K562 (cell line): ENCODE measurements around the gene ZSWIM8. TPM values are rescaled to one million over a fixed set of nuclear protein-coding genes. Genes with fewer than 3 reads are reported as not detected.
A peak's percentile ranks its signal among the peaks of the same experiment; 100 is the strongest.

Experiments used
- ATAC-seq: fragments of 200-7000 bp; cut with Tn5 transposase; 3 replicates; pipeline ENCODE4 v1.9.1; 2020; ENCODE audit warnings: moderate library complexity
- BruUV-seq: library from RNA; stranded (reverse); fragments of 400-500 nt; replicated peaks from 2 replicates; lab custom pipeline; 2021; lab: Mats Ljungman, UMichigan
- CTCF ChIA-PET: fragments of 300-600 bp; formaldehyde crosslinking; extraction: SDS; loops from one replicate; lab custom pipeline; 2021; ENCODE audit warnings: low intra/inter-chr PET ratio; lab: Yijun Ruan, JAX
- POLR2A ChIA-PET: fragments of 300-600, 350-650 bp; sonication (Branson Sonifier 250); formaldehyde crosslinking; extraction: SDS; loops from one replicate; lab custom pipeline; 2021; ENCODE audit warnings: antibody characterized with exemption, inconsistent platforms; lab: Yijun Ruan, JAX
- DNase-seq, 4 experiments: peaks; one replicate each; pipeline versions ENCODE4 v3.0.0 to v3.0.0-alpha.2; 2011 to 2018; ENCODE audit warnings: low spot score in 3 of 4, mixed read lengths in 3 of 4; ENCODE audit errors: extremely low read depth in 1 of 4
- FAIRE-seq: peaks from 2 replicates; lab custom pipeline; 2011; peaks lifted over from hg19 to GRCh38; lab: Jason Lieb, UNC
- H2AFZ ChIP-seq: 2 replicates; pipeline ENCODE4 v1.6.0; 2011; ENCODE audit warnings: low read depth, low read length, control low read depth, inconsistent platforms
- H3K27ac ChIP-seq: fragments of 200-600 bp; 3 replicates; pipeline ENCODE4 v1.8.0; 2011; ENCODE audit warnings: low read depth, mild to moderate bottlenecking, control low read depth, inconsistent platforms, low read length, moderate library complexity, mixed read lengths; ENCODE audit errors: extremely low read depth
- H3K27me3 ChIP-seq, 2 experiments: fragments of 300-600 bp in 1 of 2; 2 replicates in 1 of 2; 3 replicates in 1 of 2; pipeline versions ENCODE4 v1.6.0 to v1.8.0; 2011; ENCODE audit warnings: inconsistent platforms in 2 of 2, low read length in 2 of 2, mild to moderate bottlenecking in 1 of 2, mixed read lengths in 1 of 2, moderate library complexity in 1 of 2; ENCODE audit not compliant: control insufficient read depth in 2 of 2, insufficient read depth in 2 of 2
- H3K36me3 ChIP-seq: fragments of 300-600 bp; 3 replicates; pipeline ENCODE4 v1.8.0; 2011; ENCODE audit warnings: mild to moderate bottlenecking, low read length, inconsistent platforms; ENCODE audit not compliant: control insufficient read depth, insufficient read depth
- H3K4me1 ChIP-seq, 2 experiments: fragments of 200-600 bp in 1 of 2; replicated peaks in 1 of 2; 2 replicates in 1 of 2; 3 replicates in 1 of 2; pipeline versions ENCODE4 v1.5.1 to v1.8.0; 2011; ENCODE audit warnings: inconsistent platforms in 2 of 2, low read length in 2 of 2, mild to moderate bottlenecking in 1 of 2, mixed read lengths in 1 of 2, moderate library complexity in 1 of 2; ENCODE audit not compliant: control insufficient read depth in 2 of 2, insufficient read depth in 2 of 2
- H3K4me2 ChIP-seq: 2 replicates; pipeline ENCODE4 v1.6.1; 2011; ENCODE audit warnings: low read length, control low read depth, inconsistent platforms, mixed read lengths; ENCODE audit not compliant: insufficient read depth
- H3K4me3 ChIP-seq: fragments of 200-600 bp; sonication (generic), shearing (Covaris generic); 2 replicates; pipeline ENCODE4 v1.5.1; 2016; ENCODE audit warnings: control low read depth, inconsistent platforms
- H3K79me2 ChIP-seq: fragments of 200-600 bp; 3 replicates; pipeline ENCODE4 v1.8.0; 2011; ENCODE audit warnings: low read length, inconsistent platforms; ENCODE audit not compliant: control insufficient read depth, insufficient read depth
- H3K9ac ChIP-seq, 2 experiments: 2 replicates each; pipeline versions ENCODE4 v1.6.0 to v1.6.1; 2011; ENCODE audit warnings: low read depth in 2 of 2, low read length in 2 of 2, control low read depth in 1 of 2, inconsistent platforms in 1 of 2, mild to moderate bottlenecking in 1 of 2, mixed read lengths in 1 of 2; ENCODE audit not compliant: insufficient read depth in 1 of 2
- H3K9me1 ChIP-seq: one replicate; pipeline ENCODE4 v1.6.0; 2011; ENCODE audit warnings: inconsistent platforms, mild to moderate bottlenecking, low read length, moderate library complexity; ENCODE audit not compliant: control insufficient read depth, insufficient read depth
- H3K9me3 ChIP-seq: replicated peaks from 2 replicates; pipeline ENCODE4 v1.5.1; 2011; ENCODE audit warnings: low read depth, low read length, inconsistent platforms; ENCODE audit not compliant: control insufficient read depth, insufficient read depth
- H4K20me1 ChIP-seq: replicated peaks from 2 replicates; pipeline ENCODE4 v1.6.1; 2011; ENCODE audit warnings: low read length, inconsistent platforms, mixed read lengths; ENCODE audit not compliant: control insufficient read depth, insufficient read depth
- BHLHE40 ChIP-seq: IDR thresholded peaks from 2 replicates; pipeline ENCODE4 v1.6.1; 2011; ENCODE audit warnings: low read length, improper control_type of control experiment
- POLR2H ChIP-seq: IDR thresholded peaks from 2 replicates; pipeline ENCODE4 v1.6.1; 2016; ENCODE audit warnings: missing genetic modification characterization, low read depth, mild to moderate bottlenecking, control low read depth, missing compliant biosample characterization, moderate library complexity
- PTRF ChIP-seq: fragments of 450-650 bp; IDR thresholded peaks from 2 replicates; pipeline ENCODE4 v1.6.1; 2016; ENCODE audit warnings: mild to moderate bottlenecking, missing genetic modification characterization, missing compliant biosample characterization
- PYGO2 ChIP-seq: fragments of 450-650 bp; IDR thresholded peaks from 2 replicates; pipeline ENCODE4 v1.6.1; 2016; ENCODE audit warnings: mild to moderate bottlenecking, missing genetic modification characterization, moderate library complexity, missing compliant biosample characterization
- SPI1 ChIP-seq: IDR thresholded peaks from 2 replicates; pipeline ENCODE4 v1.6.1; 2011; ENCODE audit warnings: low read depth, low read length, control low read depth, borderline replicate concordance
- WGBS: fragments of 100-300 bp; shearing (Covaris generic); methylation state at CpG from one replicate; pipeline ENCODE4 v1.1.6; 2016; ENCODE audit warnings: low coverage, mixed read lengths; ENCODE audit not compliant: insufficient coverage; ENCODE audit errors: missing lambda C conversion rate; 5-methylcytosine and 5-hydroxymethylcytosine counted together
- in situ Hi-C: fragments of 300-500 bp; cut with MboI; formaldehyde crosslinking; loops from 4 replicates; pipeline ENCODE4 v1.15.0; 2018; ENCODE audit warnings: inconsistent platforms, mixed read lengths
- intact Hi-C: fragments of 100-400 bp; cut with micrococcal nuclease; formaldehyde crosslinking; loops from 2 replicates; pipeline ENCODE4 v1.14.2; 2022
- polyA plus RNA-seq, 8 experiments: library from polyadenylated mRNA; depleted of rRNA in 4 of 8; stranded (reverse) in 5 of 8; unstranded in 3 of 8; fragments of >200 nt; fragmentation: Nextera tagmentation in 2 of 8; fragmentation: Illumina TruSeq in 1 of 8; extraction: Ambion mirVana in 2 of 8; extraction: Trizol in 1 of 8; gene quantifications; 2 replicates each; pipeline versions ENCODE4 v1.2.1 to v1.2.3, GENCODE V29; 2011 to 2014; ENCODE audit warnings: inconsistent platforms in 1 of 8, missing spikeins in 1 of 8
- total RNA-seq, 7 experiments: library from RNA; depleted of rRNA in 6 of 7; stranded (reverse); fragments of >200 nt in 6 of 7; fragmentation: Illumina TruSeq in 2 of 7; extraction: Trizol in 2 of 7; gene quantifications; 2 replicates each; pipeline versions ENCODE4 v1.2.1 to v1.2.3, GENCODE V29; 2011 to 2021; ENCODE audit warnings: low replicate concordance in 1 of 7

Gene ZSWIM8
- total and polyA plus RNA-seq, 9 of the 15 experiments (the other 6 are each of a cell fraction or from before 2014, with no cell fraction given), result 5.6 to 47.8 (median 26.7) TPM

DNA sequence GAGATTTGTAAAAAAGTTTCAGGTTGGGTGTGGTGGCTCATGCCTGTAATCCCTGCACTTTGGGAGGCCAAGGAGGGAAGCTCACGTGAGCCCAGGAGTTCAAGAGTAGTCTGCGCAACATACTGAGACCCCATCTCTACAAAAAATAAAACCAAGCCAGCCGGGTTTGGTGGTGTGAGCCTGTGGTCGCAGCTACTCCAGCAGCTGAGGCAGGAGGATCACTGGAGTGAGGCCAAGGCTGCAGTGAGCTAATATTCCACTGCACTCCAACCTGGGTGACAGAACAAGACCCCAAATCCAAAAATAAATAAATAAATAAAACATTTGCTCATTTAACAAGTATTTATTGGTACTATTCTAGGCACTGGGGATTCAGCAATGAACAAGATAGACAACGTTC is 5.1 kb upstream of the ZSWIM8 start:
- Histone ChIP-seq H3K4me1 (peaks cover 18 to 20% of the 10 kb centered on the region in 2 experiments), H3K36me3 (peaks cover 53% of the 10 kb centered on the region), H3K4me3 (peak overlapping the region; percentile 81), H3K27ac (peak overlapping the region; percentile 92; the same call in 1 of the 3 replicates), H2AFZ (no peak overlapping the region), H3K4me2 (peak overlapping the region; percentile 96), H3K9ac (peak overlapping the region; percentile 80 to 96), H4K20me1 (peaks cover 4% of the 10 kb centered on the region; the same call in 1 of the 2 replicates)
- 47% methylated on average over 5 of the region's 5 CpGs for WGBS
- CTCF ChIA-PET, result no interaction called here
- no TSS peak for BruUV-seq
- intact Hi-C loops, result loop anchor here (10.0 kb wide), 1 partner anchor 324 kb away; no protein-coding TSS in a partner anchor
- no peak for TF ChIP-seq PYGO2 (tag)
- peak; percentile 36; the same call in 1 of the 2 replicates for TF ChIP-seq BHLHE40
- no peak for TF ChIP-seq SPI1
- TF ChIP-seq PTRF (tag), result no peak
- 0 out of 2 replicates have a peak, but pooled peaks have one; percentile 11 for TF ChIP-seq POLR2H (tag)
- TF ChIP-seq, all 486 proteins: peak for 2
- FAIRE-seq (no peak), DNase-seq (no peak), ATAC-seq (no peak)
- no peaks in the 10 kb centered on the region for H3K27me3 ChIP-seq
- peaks cover 91% of the 10 kb centered on the region for H3K79me2 ChIP-seq
- no peaks in the 10 kb centered on the region for H3K9me1 ChIP-seq
- no peaks in the 10 kb centered on the region for H3K9me3 ChIP-seq
- POLR2A ChIA-PET, result interaction anchor here (0.9 to 6.2 kb wide), 11 partner anchors 9 to 49 kb away, joined by 3 to 113 read pairs (median 4); partner anchors contain the start of gene SEC24C
- in situ Hi-C loops, result no loop called here
